Mesothelial cell of epicardium (in vitro differentiated cells): ENCODE results near the gene SACS. TPM values are rescaled to one million over a fixed set of nuclear protein-coding genes. Genes with fewer than 3 reads are reported as not detected.

Source experiments
- DNase-seq, 2 experiments: peaks; one replicate each; pipeline ENCODE4 v3.0.0; 2021; ENCODE audit warnings: low spot score in 2 of 2; ENCODE audit not compliant: unreplicated experiment in 2 of 2
- H3K27ac Mint-ChIP-seq: 2 replicates; pipeline ENCODE4 v1.8.0; 2021; ENCODE audit warnings: mixed read lengths
- H3K27me3 Mint-ChIP-seq: 2 replicates; pipeline ENCODE4 v1.8.0; 2021; ENCODE audit warnings: low read depth, mixed read lengths
- H3K36me3 Mint-ChIP-seq: 2 replicates; pipeline ENCODE4 v1.8.0; 2021; ENCODE audit warnings: mixed read lengths
- H3K4me1 Mint-ChIP-seq: 2 replicates; pipeline ENCODE4 v1.8.0; 2021; ENCODE audit warnings: mixed read lengths
- H3K4me3 Mint-ChIP-seq: 2 replicates; pipeline ENCODE4 v1.8.0; 2021; ENCODE audit warnings: mild to moderate bottlenecking, moderate library complexity, mixed read lengths
- H3K9me3 Mint-ChIP-seq: 2 replicates; pipeline ENCODE4 v1.8.0; 2021; ENCODE audit warnings: mixed read lengths
- CTCF ChIP-seq: fragments of 200-600 bp; sonication (generic); IDR thresholded peaks from one replicate; pipeline ENCODE4 v1.5.0; 2021; ENCODE audit warnings: antibody characterized with exemption; ENCODE audit not compliant: unreplicated experiment
- total RNA-seq: library from RNA; stranded (reverse); gene quantifications from 3 replicates; pipeline ENCODE4 v1.2.1, GENCODE V29; 2021

SACS gene
- total RNA-seq, 1 donor from 2014 or later, result 18.7 TPM

- H3K27me3 Mint-ChIP-seq, result no peaks in the 10 kb centered on the region
These were observed 83.5 kb downstream of the SACS start for GRCh38 chr13:23350009-23350408.

GRCh38 chr13:23349161-23349897 lies 84.2 kb downstream of the SACS start:
- Mint-ChIP-seq H3K27me3 (no peaks in the 10 kb centered on the region), H3K4me3 (no peak overlapping the region), H3K4me1 (peaks cover 5% of the 10 kb centered on the region), H3K27ac (no peak overlapping the region), H3K9me3 (no peaks in the 10 kb centered on the region), H3K36me3 (peaks cover 46% of the 10 kb centered on the region)
- TF ChIP-seq CTCF, result no peak
- DNase-seq, result no peak

More at GRCh38 chr13:23350009-23350408, 83.5 kb downstream of the SACS start:
- no peak overlapping the region for H3K4me3 Mint-ChIP-seq
- H3K27ac Mint-ChIP-seq, result no peak overlapping the region
- DNase-seq, result no peak
- TF ChIP-seq CTCF, result no peak
- H3K4me1 Mint-ChIP-seq, result peaks cover 3% of the 10 kb centered on the region
- H3K36me3 Mint-ChIP-seq, result peaks cover 50% of the 10 kb centered on the region
- no peaks in the 10 kb centered on the region for H3K9me3 Mint-ChIP-seq

- peaks cover 46% of the 10 kb centered on the region for H3K36me3 Mint-ChIP-seq
- H3K27ac Mint-ChIP-seq, result no peak overlapping the region
- peaks cover 5% of the 10 kb centered on the region for H3K4me1 Mint-ChIP-seq
- no peaks in the 10 kb centered on the region for H3K9me3 Mint-ChIP-seq
- H3K27me3 Mint-ChIP-seq, result no peaks in the 10 kb centered on the region
- TF ChIP-seq CTCF, result no peak
- DNase-seq, result no peak
- H3K4me3 Mint-ChIP-seq, result no peak overlapping the region
These were observed 85.0 kb downstream of the SACS start for GRCh38 chr13:23348262-23349127.

GRCh38 chr13:23347601-23348000 lies 85.9 kb downstream of the SACS start:
- peaks cover 5% of the 10 kb centered on the region for H3K4me1 Mint-ChIP-seq
- H3K36me3 Mint-ChIP-seq, result peaks cover 44% of the 10 kb centered on the region
- H3K4me3 Mint-ChIP-seq, result no peak overlapping the region
- TF ChIP-seq CTCF, result no peak
- H3K27ac Mint-ChIP-seq, result no peak overlapping the region
- no peak for DNase-seq
- H3K27me3 Mint-ChIP-seq, result no peaks in the 10 kb centered on the region
- no peaks in the 10 kb centered on the region for H3K9me3 Mint-ChIP-seq

- H3K4me1 Mint-ChIP-seq, result peaks cover 5% of the 10 kb centered on the region
- peaks cover 44% of the 10 kb centered on the region for H3K36me3 Mint-ChIP-seq
- H3K27me3 Mint-ChIP-seq, result no peaks in the 10 kb centered on the region
- H3K4me3 Mint-ChIP-seq, result no peak overlapping the region
- no peak for TF ChIP-seq CTCF
- DNase-seq, result no peak
- H3K27ac Mint-ChIP-seq, result peak overlapping the region; percentile 41
- H3K9me3 Mint-ChIP-seq, result peaks cover 8% of the 10 kb centered on the region
These were observed 88.4 kb downstream of the SACS start for GRCh38 chr13:23344931-23345595.
